ENCODE results near the gene DIPK1B. TPM values are rescaled to one million over a fixed set of nuclear protein-coding genes. Genes with fewer than 3 reads are reported as not detected.

The DIPK1B gene
- total and polyA plus RNA-seq, 10 of the 15 experiments (the other 5 are each of a cell fraction or from before 2014, with no cell fraction given) = 0.08 to 0.28 (median 0.13) TPM; not detected in 3

DNA sequence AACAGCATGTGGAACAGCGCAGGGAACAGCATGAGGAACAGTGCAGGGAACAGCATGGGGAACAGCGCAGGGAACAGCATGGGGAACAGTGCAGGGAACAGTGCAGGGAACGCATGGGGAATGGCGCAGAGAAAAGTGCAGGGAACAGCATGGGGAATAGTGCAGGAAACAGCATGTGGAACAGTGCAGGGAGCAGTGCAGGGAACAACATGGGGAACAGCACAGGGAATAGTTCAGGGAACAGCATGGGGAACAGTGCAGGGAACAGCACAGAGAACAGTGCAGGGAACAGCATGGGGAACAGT, 43.7 kb downstream of the DIPK1B start (continued):
- TF ChIP-seq DPF2 (IDR thresholded peaks at IDR 0.05) (no peak), NRF1 (conservative IDR thresholded peaks at IDR 0.05; ENCODE audit: low read depth, low read length) (no peak), E2F4 (IDR thresholded peaks at IDR 0.05; ENCODE audit: low read depth, low read length) (no peak), CREM (IDR thresholded peaks at IDR 0.05; ENCODE audit: low read depth) (no peak), ZNF24 (IDR thresholded peaks at IDR 0.05) (no peak), HDAC6 (IDR thresholded peaks at IDR 0.05; ENCODE audit: unreplicated experiment) (no peak), CHD2 (IDR thresholded peaks at IDR 0.05; ENCODE audit: borderline replicate concordance, low read depth, low read length) (no peak)

DNA sequence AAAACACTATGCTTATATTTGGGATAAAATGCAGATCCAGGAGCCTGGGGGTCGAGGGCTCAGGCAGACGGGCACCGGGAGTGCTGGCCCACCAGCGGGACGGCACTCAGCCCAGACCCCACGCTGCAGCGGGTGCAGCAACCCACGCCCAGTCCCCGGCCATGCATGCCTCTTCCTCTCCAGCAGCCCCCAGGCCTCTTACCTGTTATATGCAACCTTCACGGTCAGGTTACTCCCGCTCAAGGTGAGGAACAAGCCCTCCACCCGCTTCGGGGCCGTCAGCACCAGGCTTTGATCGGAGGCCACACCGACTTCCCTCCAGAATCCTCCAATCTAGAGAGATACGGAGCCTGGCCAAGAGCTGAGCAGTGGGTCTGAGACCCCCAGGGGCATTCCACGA, 44.5 kb downstream of the DIPK1B start:
- POLR2A ChIA-PET = no interaction called here
- 61% methylated on average over 18 of the region's 18 CpGs for WGBS (ENCODE audit: insufficient coverage, insufficient replicate concordance, low lambda C conversion rate, missing lambda C conversion rate)

More for the DNA sequence above, 44.5 kb downstream of the DIPK1B start:
- DNase-seq (ENCODE audit: low read depth, low spot score) = no peak
- Histone ChIP-seq H3K27ac (ENCODE audit: control insufficient read depth, insufficient read depth) (no peak overlapping the region), H3K27me3 (replicated peaks in 1 of 2; ENCODE audit: control insufficient read depth in 2 of 2, insufficient read depth in 2 of 2, low read length in 1 of 2) (0 out of 4 replicates have a peak, but pooled peaks cover 0 to 2% of the 10 kb centered on the region in 2 experiments), H3K9me3 (replicated peaks; ENCODE audit: control insufficient read depth, insufficient read depth, low read length) (peaks cover 26% of the 10 kb centered on the region), H3K4me1 (ENCODE audit: control insufficient read depth, insufficient read depth, low read length) (no peaks in the 10 kb centered on the region), H4K20me1 (ENCODE audit: control insufficient read depth, insufficient read depth) (no peaks in the 10 kb centered on the region), H3K9ac (ENCODE audit: control insufficient read depth, insufficient read depth, low read length) (no peak overlapping the region), H3K79me2 (ENCODE audit: control insufficient read depth, insufficient read depth, low read length) (no peaks in the 10 kb centered on the region), H3K4me3 (no peak overlapping the region), H3K36me3 (ENCODE audit: control insufficient read depth in 2 of 2, insufficient read depth in 2 of 2, low read length in 1 of 2) (no peaks in the 10 kb centered on the region), H2AFZ (ENCODE audit: control insufficient read depth, low read depth, low read length) (no peak overlapping the region), H3K4me2 (ENCODE audit: control insufficient read depth, insufficient read depth) (no peak overlapping the region)
- no peak for ATAC-seq
- ChIA-PET RAD21 (ENCODE audit: unreplicated experiment) (no interaction called here), CTCF (interaction anchor here (1.1 kb wide), 1 partner anchor 85 kb away, joined by 3 read pairs; no protein-coding TSS in a partner anchor), SMC1A (ENCODE audit: uncharacterized antibody, unreplicated experiment) (no interaction called here)
- in situ Hi-C loops (cut with MboI) (no loop called here), intact Hi-C loops (cut with micrococcal nuclease; ENCODE audit: unreplicated experiment) (no loop called here)
- BruUV-seq (replicated peaks) = no TSS peak
- FAIRE-seq = no peak
- TF ChIP-seq MYB (IDR thresholded peaks at IDR 0.05; ENCODE audit: borderline replicate concordance, low read depth, low read length) (no peak), EP300 (IDR thresholded peaks at IDR 0.05; ENCODE audit: borderline replicate concordance in 1 of 2, control insufficient read depth in 1 of 2, low read depth in 2 of 2, low read length in 2 of 2) (no peak), SMARCA5 (IDR thresholded peaks at IDR 0.05) (no peak), POLR2AphosphoS2 (IDR thresholded peaks at IDR 0.05; ENCODE audit: low read depth, low read length) (no peak), ZNF622 (IDR thresholded peaks at IDR 0.05) (no peak), SUPT20H (IDR thresholded peaks at IDR 0.05; ENCODE audit: borderline replicate concordance, control insufficient read depth, low read depth, low read length) (no peak), MEF2A (IDR thresholded peaks at IDR 0.05; ENCODE audit: insufficient read depth, low read depth, low read length) (no peak), ASH2L (IDR thresholded peaks at IDR 0.05; ENCODE audit: borderline replicate concordance, low read depth) (no peak), RAD21 (IDR thresholded peaks at IDR 0.05; ENCODE audit: insufficient read depth, low read depth, low read length) (no peak), IKZF2 (IDR thresholded peaks at IDR 0.05) (no peak), FOXM1 (IDR thresholded peaks at IDR 0.05; ENCODE audit: low read depth, low read length) (no peak), MTA3 (IDR thresholded peaks at IDR 0.05; ENCODE audit: borderline replicate concordance, low read length) (no peak), BRCA1 (IDR thresholded peaks at IDR 0.05; ENCODE audit: low read depth, low read length) (no peak)

Data from GM12878 (cell line).